ENCODE measurements around the gene PRKCD.

Gene PRKCD

GRCh38 chr3:53123510-53123909, 37.5 kb upstream of the PRKCD start:
- no peak overlapping the region for H2AFZ ChIP-seq (ENCODE audit: low read length)
- no peaks in the 10 kb centered on the region for H3F3A ChIP-seq (ENCODE audit: low read depth)
- no peaks in the 10 kb centered on the region for H3K9me3 ChIP-seq (ENCODE audit: insufficient read depth, low read depth, low read length)
- H3K4me3 ChIP-seq (ENCODE audit: low read length, poor library complexity, severe bottlenecking): no peak overlapping the region
- no peaks in the 10 kb centered on the region for H3K27me3 ChIP-seq (ENCODE audit: insufficient read depth, low read length, poor library complexity, severe bottlenecking)
- no peak overlapping the region for H3K9ac ChIP-seq (ENCODE audit: low read depth, low read length, poor library complexity, severe bottlenecking)
- TF ChIP-seq, protein P1, sequence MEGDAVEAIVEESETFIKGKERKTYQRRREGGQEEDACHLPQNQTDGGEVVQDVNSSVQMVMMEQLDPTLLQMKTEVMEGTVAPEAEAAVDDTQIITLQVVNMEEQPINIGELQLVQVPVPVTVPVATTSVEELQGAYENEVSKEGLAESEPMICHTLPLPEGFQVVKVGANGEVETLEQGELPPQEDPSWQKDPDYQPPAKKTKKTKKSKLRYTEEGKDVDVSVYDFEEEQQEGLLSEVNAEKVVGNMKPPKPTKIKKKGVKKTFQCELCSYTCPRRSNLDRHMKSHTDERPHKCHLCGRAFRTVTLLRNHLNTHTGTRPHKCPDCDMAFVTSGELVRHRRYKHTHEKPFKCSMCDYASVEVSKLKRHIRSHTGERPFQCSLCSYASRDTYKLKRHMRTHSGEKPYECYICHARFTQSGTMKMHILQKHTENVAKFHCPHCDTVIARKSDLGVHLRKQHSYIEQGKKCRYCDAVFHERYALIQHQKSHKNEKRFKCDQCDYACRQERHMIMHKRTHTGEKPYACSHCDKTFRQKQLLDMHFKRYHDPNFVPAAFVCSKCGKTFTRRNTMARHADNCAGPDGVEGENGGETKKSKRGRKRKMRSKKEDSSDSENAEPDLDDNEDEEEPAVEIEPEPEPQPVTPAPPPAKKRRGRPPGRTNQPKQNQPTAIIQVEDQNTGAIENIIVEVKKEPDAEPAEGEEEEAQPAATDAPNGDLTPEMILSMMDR (conservative IDR thresholded peaks at IDR 0.05; ENCODE audit: low read length): no peak
- no peak for TF ChIP-seq EZH2phosphoT487 (IDR thresholded peaks at IDR 0.05; ENCODE audit: borderline replicate concordance)
- H3K36me3 ChIP-seq (ENCODE audit: insufficient read depth, low read length): peaks cover 55% of the 10 kb centered on the region; the same call in 1 of the 2 replicates
- no peaks in the 10 kb centered on the region for H3K9me2 ChIP-seq (replicated peaks; ENCODE audit: low read depth, low read length)
- H4K20me1 ChIP-seq (ENCODE audit: insufficient read depth, low read length, poor library complexity, severe bottlenecking): no peaks in the 10 kb centered on the region
- peaks cover 3% of the 10 kb centered on the region for H3K4me1 ChIP-seq (ENCODE audit: insufficient read depth, low read length, poor library complexity, severe bottlenecking)
- H3K79me2 ChIP-seq (ENCODE audit: insufficient read depth, low read length): peaks cover 5% of the 10 kb centered on the region
- no peak overlapping the region for H3K4me2 ChIP-seq (ENCODE audit: low read depth, low read length, poor library complexity, severe bottlenecking)

DNA sequence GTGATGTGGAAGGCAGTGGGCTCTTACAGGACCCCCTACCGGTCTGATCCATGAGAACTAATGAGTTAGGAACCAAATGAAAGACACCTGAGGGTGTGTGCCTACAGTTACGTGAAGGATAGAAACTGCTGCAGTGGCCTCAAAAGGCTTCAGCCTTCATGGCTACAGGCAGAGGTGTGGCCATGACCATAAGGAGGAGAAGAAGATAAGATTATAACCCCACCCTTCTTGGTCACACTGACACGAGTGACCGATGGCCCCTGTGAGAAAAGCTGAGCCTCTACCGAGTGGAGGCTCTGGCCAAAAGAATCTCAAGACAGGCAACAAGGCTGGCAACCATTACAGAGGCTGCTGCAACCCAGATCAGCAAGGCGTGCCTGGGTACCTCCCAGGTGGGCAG, 37.1 kb upstream of the PRKCD start:
- H3K27me3 ChIP-seq (ENCODE audit: insufficient read depth, low read length, poor library complexity, severe bottlenecking): no peaks in the 10 kb centered on the region
- peaks cover 7% of the 10 kb centered on the region for H3K4me1 ChIP-seq (ENCODE audit: insufficient read depth, low read length, poor library complexity, severe bottlenecking)
- no peak overlapping the region for H2AFZ ChIP-seq (ENCODE audit: low read length)
- no peaks in the 10 kb centered on the region for H3K9me2 ChIP-seq (replicated peaks; ENCODE audit: low read depth, low read length)
- H3K9me3 ChIP-seq (ENCODE audit: insufficient read depth, low read depth, low read length): no peaks in the 10 kb centered on the region
- no peaks in the 10 kb centered on the region for H4K20me1 ChIP-seq (ENCODE audit: insufficient read depth, low read length, poor library complexity, severe bottlenecking)
- H3F3A ChIP-seq (ENCODE audit: low read depth): no peaks in the 10 kb centered on the region
- peaks cover 10% of the 10 kb centered on the region for H3K79me2 ChIP-seq (ENCODE audit: insufficient read depth, low read length)
- TF ChIP-seq, protein P1 (conservative IDR thresholded peaks at IDR 0.05; ENCODE audit: low read length): no peak
- TF ChIP-seq EZH2phosphoT487 (IDR thresholded peaks at IDR 0.05; ENCODE audit: borderline replicate concordance): no peak
- H3K36me3 ChIP-seq (ENCODE audit: insufficient read depth, low read length): peaks cover 52% of the 10 kb centered on the region; the same call in 1 of the 2 replicates
- no peak overlapping the region for H3K9ac ChIP-seq (ENCODE audit: low read depth, low read length, poor library complexity, severe bottlenecking)
- H3K4me3 ChIP-seq (ENCODE audit: low read length, poor library complexity, severe bottlenecking): no peak overlapping the region
- no peak overlapping the region for H3K4me2 ChIP-seq (ENCODE audit: low read depth, low read length, poor library complexity, severe bottlenecking)

DNA sequence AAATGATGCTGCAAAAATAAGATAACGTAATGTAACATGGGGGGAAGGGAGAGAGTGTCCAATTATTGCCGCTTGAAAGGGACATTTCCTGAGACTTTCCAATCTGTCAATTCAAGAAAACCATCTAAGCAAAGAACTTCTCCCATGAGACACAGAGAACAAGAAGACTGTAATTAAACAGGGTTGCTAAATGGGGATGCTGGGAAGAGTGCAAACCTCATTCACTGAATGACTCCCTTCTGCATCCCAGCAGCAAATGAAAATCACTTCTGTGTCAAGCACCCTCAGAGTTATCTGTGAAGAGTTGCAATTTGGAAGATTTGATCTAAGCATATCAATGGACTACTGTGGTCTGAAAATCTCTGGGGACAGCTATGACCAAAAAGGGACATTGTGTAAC, 34.4 kb upstream of the PRKCD start:
- Histone ChIP-seq H3K4me1 (ENCODE audit: insufficient read depth, low read length, poor library complexity, severe bottlenecking) (peaks cover 21% of the 10 kb centered on the region), H2AFZ (ENCODE audit: low read length) (no peak overlapping the region), H3K9ac (ENCODE audit: low read depth, low read length, poor library complexity, severe bottlenecking) (no peak overlapping the region), H3K4me3 (ENCODE audit: low read length, poor library complexity, severe bottlenecking) (no peak overlapping the region), H3K9me2 (replicated peaks; ENCODE audit: low read depth, low read length) (no peaks in the 10 kb centered on the region), H3K36me3 (ENCODE audit: insufficient read depth, low read length) (peaks cover 27% of the 10 kb centered on the region; the same call in 1 of the 2 replicates), H3K27me3 (ENCODE audit: insufficient read depth, low read length, poor library complexity, severe bottlenecking) (no peaks in the 10 kb centered on the region), H3F3A (ENCODE audit: low read depth) (no peaks in the 10 kb centered on the region), H3K9me3 (ENCODE audit: insufficient read depth, low read depth, low read length) (no peaks in the 10 kb centered on the region), H4K20me1 (ENCODE audit: insufficient read depth, low read length, poor library complexity, severe bottlenecking) (no peaks in the 10 kb centered on the region), H3K4me2 (ENCODE audit: low read depth, low read length, poor library complexity, severe bottlenecking) (no peak overlapping the region), H3K79me2 (ENCODE audit: insufficient read depth, low read length) (peaks cover 25% of the 10 kb centered on the region)
- no peak for TF ChIP-seq EZH2phosphoT487 (IDR thresholded peaks at IDR 0.05; ENCODE audit: borderline replicate concordance)
- TF ChIP-seq, protein P1 (conservative IDR thresholded peaks at IDR 0.05; ENCODE audit: low read length): no peak

Data from Loucy (cell line).